GM12872 (cell line): ENCODE measurements around the gene OR5D14.

Experiments
- CTCF ChIP-seq: IDR thresholded peaks from 3 replicates; pipeline ENCODE4 v1.5.1; 2011; ENCODE audit warnings: low read depth, mild to moderate bottlenecking, low read length, moderate library complexity; ENCODE audit not compliant: insufficient read depth

Gene OR5D14

GRCh38 chr11:55826919-55827318 lies 31.6 kb downstream of the OR5D14 start, which contains the start of gene OR5L2:
TSS of gene OR5L2 (plus strand) at chr11:55827219. CDS start at chr11:55827219, 0 bp downstream.
- no peak for TF ChIP-seq CTCF

GRCh38 chr11:55838452-55838851 lies 43.1 kb downstream of the OR5D14 start, which contains the start of gene OR5D16:
TSS of gene OR5D16 (plus strand) at chr11:55838752. CDS start at chr11:55838752, 0 bp downstream.
- no peak for TF ChIP-seq CTCF
